IMR-90 (cell line): ENCODE data around the gene FBXO41. TPM values are rescaled to one million over a fixed set of nuclear protein-coding genes. Genes with fewer than 3 reads are reported as not detected.

Experiments used
- ATAC-seq: fragments of 200-7000 bp; cut with Tn5 transposase; 2 replicates; pipeline ENCODE4 v1.9.1; 2020; ENCODE audit warnings: low read depth, mild to moderate bottlenecking, moderate library complexity
- BruUV-seq: library from RNA; stranded (reverse); fragments of 400-500 nt; replicated peaks from 2 replicates; lab custom pipeline; 2021; lab: Mats Ljungman, UMichigan
- CTCF ChIA-PET: fragments of 300-600 bp; formaldehyde crosslinking; extraction: SDS; loops from one replicate; lab custom pipeline; 2021; ENCODE audit warnings: antibody characterized with exemption; lab: Yijun Ruan, JAX
- POLR2A ChIA-PET: fragments of 300-600 bp; sonication (Branson Sonifier 250); formaldehyde crosslinking; loops from one replicate; lab custom pipeline; 2022; ENCODE audit warnings: antibody characterized with exemption; ENCODE audit not compliant: unreplicated experiment; lab: Charles Lee
- DNase-seq: peaks from one replicate; pipeline ENCODE4 v3.0.0; 2013
- H2AFZ ChIP-seq: replicated peaks from 2 replicates; pipeline ENCODE3; 2013; ENCODE audit warnings: low read length, mild to moderate bottlenecking; ENCODE audit not compliant: poor library complexity
- H2AK5ac ChIP-seq: 2 replicates; pipeline ENCODE4 v1.6.1; 2013; ENCODE audit warnings: low read depth, low read length, inconsistent platforms
- H2AK9ac ChIP-seq: replicated peaks from 2 replicates; pipeline ENCODE3; 2013; ENCODE audit warnings: mild to moderate bottlenecking, low read depth, low read length, moderate library complexity; ENCODE audit not compliant: poor library complexity
- H2BK120ac ChIP-seq: 2 replicates; pipeline ENCODE4 v1.6.1; 2013; ENCODE audit warnings: low read depth, low read length, inconsistent platforms
- H2BK15ac ChIP-seq: 3 replicates; pipeline ENCODE4 v1.6.1; 2013; ENCODE audit warnings: low read depth, low read length, inconsistent platforms
- H2BK20ac ChIP-seq: 2 replicates; pipeline ENCODE4 v1.6.1; 2013; ENCODE audit warnings: low read depth, mild to moderate bottlenecking, inconsistent platforms, low read length, moderate library complexity
- H2BK5ac ChIP-seq: 2 replicates; pipeline ENCODE4 v1.6.1; 2013; ENCODE audit warnings: mild to moderate bottlenecking, low read depth, low read length, inconsistent platforms; ENCODE audit not compliant: poor library complexity, severe bottlenecking
- H3K14ac ChIP-seq: replicated peaks from 2 replicates; pipeline ENCODE4 v1.6.1; 2013; ENCODE audit warnings: low read depth, low read length, inconsistent platforms
- H3K18ac ChIP-seq: 2 replicates; pipeline ENCODE4 v1.6.1; 2013; ENCODE audit warnings: low read depth, low read length, control low read depth
- H3K23ac ChIP-seq: 2 replicates; pipeline ENCODE4 v1.6.1; 2013; ENCODE audit warnings: low read depth, low read length, inconsistent platforms
- H3K27ac ChIP-seq: 2 replicates; pipeline ENCODE4 v1.5.1; 2013; ENCODE audit warnings: mild to moderate bottlenecking, control low read depth, low read length; ENCODE audit not compliant: insufficient read depth
- H3K27me3 ChIP-seq: 2 replicates; pipeline ENCODE4 v1.6.1; 2013; ENCODE audit warnings: low read length; ENCODE audit not compliant: control insufficient read depth, insufficient read depth
- H3K36me3 ChIP-seq: 2 replicates; pipeline ENCODE4 v1.6.1; 2013; ENCODE audit warnings: low read length, mixed read lengths; ENCODE audit not compliant: control insufficient read depth, insufficient read depth
- H3K4ac ChIP-seq: 2 replicates; pipeline ENCODE4 v1.6.1; 2013; ENCODE audit warnings: low read depth, low read length, inconsistent platforms
- H3K4me1 ChIP-seq: 2 replicates; pipeline ENCODE4 v1.6.1; 2013; ENCODE audit warnings: low read length, mixed read lengths; ENCODE audit not compliant: control insufficient read depth, insufficient read depth
- H3K4me2 ChIP-seq: 2 replicates; pipeline ENCODE4 v1.6.1; 2013; ENCODE audit warnings: low read depth, mild to moderate bottlenecking, control low read depth, low read length, moderate library complexity
- H3K4me3 ChIP-seq: 2 replicates; pipeline ENCODE4 v1.5.1; 2013; ENCODE audit warnings: low read depth, mild to moderate bottlenecking, control low read depth, low read length, moderate library complexity; ENCODE audit not compliant: insufficient read depth
- H3K56ac ChIP-seq: 2 replicates; pipeline ENCODE4 v1.6.1; 2013; ENCODE audit warnings: low read length, inconsistent platforms; ENCODE audit not compliant: insufficient read depth; ENCODE audit errors: extremely low read depth
- H3K79me1 ChIP-seq, 2 experiments: 2 replicates each; pipeline ENCODE4 v1.6.1; 2013; ENCODE audit warnings: low read length in 2 of 2, inconsistent platforms in 1 of 2, low read depth in 1 of 2
- H3K9ac ChIP-seq: 2 replicates; pipeline ENCODE4 v1.6.1; 2013; ENCODE audit warnings: low read depth, low read length, control low read depth
- H3K9me1 ChIP-seq: 2 replicates; pipeline ENCODE4 v1.6.1; 2013; ENCODE audit warnings: low read length, inconsistent platforms; ENCODE audit not compliant: insufficient read depth
- H3K9me3 ChIP-seq: 2 replicates; pipeline ENCODE4 v1.6.1; 2013; ENCODE audit warnings: low read length; ENCODE audit not compliant: control insufficient read depth, insufficient read depth
- H4K20me1 ChIP-seq: 2 replicates; pipeline ENCODE4 v1.6.1; 2013; ENCODE audit warnings: low read length, inconsistent platforms; ENCODE audit not compliant: insufficient read depth
- H4K5ac ChIP-seq: 2 replicates; pipeline ENCODE4 v1.6.1; 2013; ENCODE audit warnings: mild to moderate bottlenecking, low read depth, low read length, control low read depth
- H4K8ac ChIP-seq, 2 experiments: 2 replicates each; pipeline ENCODE4 v1.6.1; 2013; ENCODE audit warnings: low read depth in 2 of 2, low read length in 2 of 2, control low read depth in 1 of 2, inconsistent platforms in 1 of 2
- H4K91ac ChIP-seq: 2 replicates; pipeline ENCODE4 v1.6.1; 2013; ENCODE audit warnings: low read depth, low read length, inconsistent platforms; ENCODE audit not compliant: insufficient read depth
- CHD1 ChIP-seq: IDR thresholded peaks from 2 replicates; pipeline ENCODE4 v1.6.1; 2012; ENCODE audit warnings: low read depth, low read length, improper control_type of control experiment
- USF2 ChIP-seq: fragments of 150-350 bp; IDR thresholded peaks from 2 replicates; pipeline ENCODE4 v1.6.1; 2017; ENCODE audit warnings: mild to moderate bottlenecking, antibody characterized with exemption, low read length, low read depth
- dilution Hi-C: fragments of 300-500 bp; cut with HindIII; formaldehyde crosslinking; loops from one replicate; pipeline ENCODE4 v1.14.3; 2018; ENCODE audit warnings: low sequenced_read_pairs; ENCODE audit not compliant: unreplicated experiment
- in situ Hi-C: fragments of 300-500 bp; cut with MboI; formaldehyde crosslinking; loops from 3 replicates; pipeline ENCODE4 v1.14.3; 2019; ENCODE audit warnings: low sequenced_read_pairs, inconsistent platforms, mixed read lengths
- intact Hi-C: fragments of 100-400 bp; cut with micrococcal nuclease; formaldehyde crosslinking; loops from 2 replicates; pipeline ENCODE4 v1.10.0; 2022
- polyA plus RNA-seq, 3 experiments: library from polyadenylated mRNA; depleted of rRNA; stranded (reverse); fragments of >200 nt; gene quantifications; 2 replicates each; pipeline ENCODE4 v1.2.3, GENCODE V29; 2012; ENCODE audit warnings: low replicate concordance in 1 of 3
- total RNA-seq: library from RNA; depleted of rRNA; stranded (reverse); fragments of >200 nt; gene quantifications from 2 replicates; pipeline ENCODE4 v1.2.3, GENCODE V29; 2012

FBXO41 gene
- total and polyA plus RNA-seq, 2 of the 4 experiments (the other 2 are of a cell fraction), result 0.54 to 3.7 TPM

- ATAC-seq (no peak), DNase-seq (no peak)
- CTCF ChIA-PET, result interaction anchor here (1.0 kb wide), 1 partner anchor 104 kb away, joined by 3 read pairs; no protein-coding TSS in a partner anchor
- BruUV-seq, result no TSS peak
- H2BK5ac ChIP-seq, result no peak overlapping the region
- TF ChIP-seq CHD1, result no peak
- TF ChIP-seq USF2, result peak; percentile 48; the same call in 1 of the 2 replicates
- H3K4ac ChIP-seq, result no peak overlapping the region
- no peak overlapping the region for H3K9ac ChIP-seq
- no peak overlapping the region for H4K91ac ChIP-seq
- no peaks in the 10 kb centered on the region for H3K9me3 ChIP-seq
- H3K36me3 ChIP-seq, result peaks cover 3% of the 10 kb centered on the region; the same call in 1 of the 2 replicates
- no peak overlapping the region for H2BK120ac ChIP-seq
- H2AK5ac ChIP-seq, result no peak overlapping the region
- no peak overlapping the region for H2BK20ac ChIP-seq
- H2AK9ac ChIP-seq, result no peak overlapping the region
- intact Hi-C loops (no loop called here), dilution Hi-C loops (no loop called here), in situ Hi-C loops (no loop called here)
- no peak overlapping the region for H3K4me2 ChIP-seq
- H3K27ac ChIP-seq, result no peak overlapping the region
- no peak overlapping the region for H4K8ac ChIP-seq
- H3K18ac ChIP-seq, result no peak overlapping the region
- no peak overlapping the region for H3K56ac ChIP-seq
- H3K14ac ChIP-seq, result no peak overlapping the region
- POLR2A ChIA-PET, result no interaction called here
- no peak overlapping the region for H4K5ac ChIP-seq
- H2BK15ac ChIP-seq, result no peak overlapping the region
- no peak overlapping the region for H2AFZ ChIP-seq
- no peak overlapping the region for H3K23ac ChIP-seq
- H3K9me1 ChIP-seq, result no peaks in the 10 kb centered on the region
- H3K79me1 ChIP-seq, result peaks cover 0 to 9% of the 10 kb centered on the region in 2 experiments; a peak in 2 of 4 replicates
- peaks cover 3% of the 10 kb centered on the region; the same call in 1 of the 2 replicates for H3K4me1 ChIP-seq
- H3K27me3 ChIP-seq, result peaks cover 9% of the 10 kb centered on the region
- H3K4me3 ChIP-seq, result no peak overlapping the region
- no peaks in the 10 kb centered on the region for H4K20me1 ChIP-seq
Measured at GRCh38 chr2:73281244-73281643, 3.0 kb downstream of the FBXO41 start.
